GM21360 (cell line): ENCODE data around the gene OLIG2.

Experiments used
- ATAC-seq: cut with Tn5 transposase; IDR thresholded peaks from one replicate; pipeline ENCODE4 v1.9.1; 2021; ENCODE audit warnings: mild to moderate bottlenecking, moderate library complexity; ENCODE audit not compliant: unreplicated experiment

Gene OLIG2

GRCh38 chr21:33025489-33026442, at the start of gene OLIG2:
OLIG2 (plus strand) TSS chr21:33025935; CDS start chr21:33026863, 928 bp downstream.
- no peak for ATAC-seq

- ATAC-seq: no peak
Measured at GRCh38 chr21:32976791-32977190, 48.9 kb upstream of the OLIG2 start.

DNA sequence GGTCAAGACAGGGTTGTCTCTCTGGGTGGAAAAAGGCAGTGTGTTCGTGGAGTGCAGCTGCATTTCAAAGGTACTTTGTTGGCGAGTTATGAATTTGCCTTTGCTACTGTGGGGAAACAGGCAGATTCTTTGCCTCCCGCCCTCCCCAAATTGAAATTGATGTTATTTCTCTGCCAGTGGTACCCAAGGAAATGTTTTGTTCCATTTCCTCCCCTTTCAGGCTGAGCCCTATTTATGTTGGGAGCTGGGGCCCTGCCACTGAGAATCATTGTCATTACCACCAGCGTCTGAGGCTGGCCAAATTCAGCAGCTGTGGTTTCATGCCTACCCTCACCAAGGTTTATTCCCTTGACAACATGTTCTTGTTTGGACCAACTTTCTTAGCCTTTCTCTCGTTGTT, 48.5 kb upstream of the OLIG2 start:
- ATAC-seq: no peak

- no peak for ATAC-seq
Measured at GRCh38 chr21:32978331-32979270, 47.1 kb upstream of the OLIG2 start.

GRCh38 chr21:32979598-32980268, 46.0 kb upstream of the OLIG2 start:
- no peak for ATAC-seq

DNA sequence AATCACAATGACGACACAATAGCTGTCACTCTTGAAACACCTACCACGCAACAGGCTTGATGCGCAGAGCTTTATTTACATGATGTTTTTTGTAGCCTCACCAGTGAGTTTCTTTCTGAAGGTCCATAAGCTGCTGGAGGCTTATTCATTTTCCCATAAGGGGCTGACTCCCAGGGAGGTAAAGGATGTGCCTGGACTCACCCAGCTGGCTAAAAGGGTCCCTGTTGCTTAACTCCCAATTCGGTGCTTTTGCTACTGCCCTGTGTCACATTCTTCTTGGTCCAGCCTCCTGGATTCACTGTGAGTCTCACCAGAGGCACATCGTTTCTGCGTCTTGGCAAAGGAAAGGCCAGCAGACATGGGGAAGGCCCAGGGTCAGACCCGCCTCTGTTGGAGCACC, 44.6 kb upstream of the OLIG2 start:
- ATAC-seq: no peak

GRCh38 chr21:32990666-32991065, 35.1 kb upstream of the OLIG2 start:
- no peak for ATAC-seq

DNA sequence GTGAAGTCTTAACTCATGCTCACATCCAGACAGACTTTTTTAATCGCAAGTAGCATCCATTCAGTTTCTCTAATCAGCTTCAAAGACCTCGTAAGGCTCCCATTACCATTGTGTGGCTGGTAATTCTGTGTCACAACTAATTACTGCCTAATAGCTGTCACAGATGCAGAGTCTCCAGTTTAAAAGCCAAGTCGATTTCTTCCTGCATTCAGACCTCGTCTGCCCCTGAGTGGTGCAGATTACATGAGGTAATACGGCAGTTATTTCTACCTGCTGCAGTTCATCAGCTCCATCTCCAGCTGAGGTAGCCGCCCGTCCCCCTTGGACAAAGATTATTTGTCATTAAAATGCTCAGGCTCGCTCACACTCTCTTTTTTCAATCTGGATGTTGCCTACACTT, 34.4 kb upstream of the OLIG2 start:
- ATAC-seq: no peak

- ATAC-seq: no peak
Measured at GRCh38 chr21:32993894-32994293, 31.8 kb upstream of the OLIG2 start.

DNA sequence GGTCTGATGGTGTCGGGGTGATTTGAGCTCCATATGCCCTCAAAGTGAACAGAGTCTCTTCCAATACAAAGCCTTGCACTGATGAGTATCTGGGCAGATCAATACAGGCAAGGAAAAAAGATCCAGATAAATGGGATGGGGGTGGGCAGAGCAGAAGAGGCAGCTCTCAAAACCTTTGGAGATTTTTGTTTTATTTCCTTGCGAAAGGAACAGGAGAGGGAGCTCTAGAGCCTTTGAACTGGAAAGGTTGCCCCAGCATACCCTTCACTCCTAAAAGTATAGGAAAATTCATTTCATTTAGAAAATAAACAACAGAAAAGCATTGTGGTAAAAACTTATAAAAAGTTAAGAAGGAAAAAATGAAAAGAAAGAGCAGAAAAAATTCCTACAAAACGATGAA, 31.4 kb upstream of the OLIG2 start:
- no peak for ATAC-seq

DNA sequence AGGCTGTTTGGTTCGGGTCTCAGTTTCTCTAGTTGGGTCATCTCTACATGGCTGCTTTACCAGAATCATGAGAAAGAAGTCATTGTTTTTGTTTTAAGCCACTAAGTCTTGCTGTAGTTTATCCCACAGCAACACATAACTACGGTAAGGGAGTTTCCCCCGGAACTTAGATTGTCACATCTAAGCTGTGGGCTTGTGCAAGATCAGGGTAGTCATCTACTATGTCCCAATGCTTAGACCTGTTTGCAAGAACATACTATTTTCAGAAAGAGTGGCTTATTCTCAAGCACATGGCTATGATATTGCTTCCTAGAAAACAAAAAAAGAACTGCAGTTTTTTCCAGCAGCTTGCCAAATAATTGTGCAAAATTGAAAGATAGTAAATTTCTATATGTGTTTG, 18.0 kb upstream of the OLIG2 start:
- ATAC-seq: no peak

- ATAC-seq: no peak
Measured at GRCh38 chr21:33008333-33009051, 17.2 kb upstream of the OLIG2 start.

GRCh38 chr21:33010931-33011330, 14.8 kb upstream of the OLIG2 start:
- ATAC-seq: no peak

GRCh38 chr21:33011462-33011861, 14.3 kb upstream of the OLIG2 start:
- ATAC-seq: no peak

GRCh38 chr21:33013626-33014025, 12.1 kb upstream of the OLIG2 start:
- ATAC-seq: no peak

- ATAC-seq: no peak
Measured at GRCh38 chr21:33014331-33014730, 11.4 kb upstream of the OLIG2 start.

DNA sequence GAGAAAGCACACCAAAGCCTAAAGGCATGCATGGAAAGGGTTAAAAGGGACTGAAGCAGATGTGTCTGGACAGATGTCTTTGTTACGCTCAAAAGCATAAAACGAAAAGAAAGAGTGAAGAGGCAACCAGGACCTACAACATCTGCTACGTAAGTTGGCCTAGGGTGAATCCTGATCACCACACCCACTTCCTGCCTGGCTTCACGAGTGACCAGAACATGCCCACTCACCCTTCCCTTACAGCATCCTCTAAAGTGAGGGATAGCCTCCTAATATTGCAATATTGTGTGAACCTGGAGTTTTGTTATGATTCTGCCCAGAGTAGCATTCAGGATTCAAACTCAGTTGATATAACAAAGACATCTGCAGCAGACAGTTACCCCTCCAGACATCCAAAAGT, 10.6 kb upstream of the OLIG2 start:
- no peak for ATAC-seq

DNA sequence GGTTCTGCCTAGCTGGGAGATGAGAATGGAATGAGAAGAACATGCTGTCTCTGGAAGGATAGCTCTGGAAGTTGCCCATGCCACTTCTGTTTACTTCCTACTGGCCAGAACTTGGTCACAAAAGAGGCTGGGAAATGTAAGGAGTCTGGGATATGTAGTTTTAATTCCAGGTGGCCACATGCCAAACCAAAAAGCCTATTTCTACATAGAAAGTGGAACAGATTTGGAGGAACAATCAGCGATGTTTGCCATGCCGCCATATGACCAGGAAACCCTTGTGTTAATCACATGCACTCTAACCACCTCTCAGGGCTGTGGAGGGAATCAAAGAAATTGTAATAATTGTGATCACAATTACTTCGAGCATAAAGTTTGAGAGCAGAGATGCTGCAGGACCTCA, 10.0 kb upstream of the OLIG2 start:
- ATAC-seq: no peak

DNA sequence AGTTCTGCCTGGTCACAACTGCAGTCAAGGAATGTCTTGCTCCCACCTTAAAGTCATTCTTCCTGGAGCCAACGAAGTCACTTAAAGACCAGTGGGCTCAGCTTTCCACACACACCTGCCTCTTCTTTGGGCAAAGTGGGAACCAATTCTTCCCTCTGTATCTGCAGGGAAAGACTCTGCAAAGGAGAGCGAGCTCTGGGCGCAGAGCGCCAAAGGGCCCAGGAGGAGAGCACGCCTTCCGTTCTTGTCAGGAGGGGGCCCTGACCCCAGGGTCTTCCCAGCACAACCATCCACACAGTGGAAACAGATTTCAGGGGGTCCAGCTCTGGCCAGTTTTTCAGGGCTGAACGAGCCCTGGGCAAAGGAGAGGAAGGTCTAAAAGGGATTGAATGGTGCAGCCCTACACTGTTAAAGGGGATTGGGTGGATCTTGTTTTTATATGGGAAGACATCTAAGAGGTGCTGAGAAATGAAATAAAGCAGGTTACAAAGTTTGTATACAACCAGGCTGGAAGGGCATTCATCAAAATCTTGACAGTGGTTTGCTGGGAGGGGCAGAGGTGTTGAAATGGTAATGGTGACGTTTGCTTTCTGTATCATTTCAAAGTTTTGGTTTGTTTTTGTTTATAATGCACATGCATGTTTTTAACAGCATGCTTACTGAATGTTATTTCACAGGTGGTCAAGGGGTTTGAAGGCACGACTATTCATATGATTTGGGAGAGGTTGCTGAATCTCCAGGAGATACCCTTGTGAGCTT, 6.8 kb upstream of the OLIG2 start:
- ATAC-seq: no peak

DNA sequence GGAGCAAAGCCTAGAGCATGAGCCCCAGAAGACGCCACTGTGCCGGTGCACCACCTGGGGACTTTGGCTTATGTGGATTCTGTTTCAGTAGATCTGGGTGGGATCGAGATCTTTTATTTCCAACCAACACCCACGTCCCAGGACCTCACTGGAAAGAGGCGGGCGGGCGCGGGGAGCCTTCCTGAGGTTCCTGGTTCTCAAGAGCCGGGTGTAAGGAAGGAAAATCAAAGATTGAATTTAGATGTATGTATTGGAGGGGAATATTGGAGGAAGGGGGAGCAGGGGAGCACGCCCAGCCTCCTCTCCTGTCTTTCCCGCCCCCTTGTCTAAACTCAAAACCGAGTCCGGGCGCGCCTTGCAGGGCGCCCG, 6.2 kb upstream of the OLIG2 start:
- ATAC-seq: no peak
